ENCODE data around the gene PLK2. TPM values are rescaled to one million over a fixed set of nuclear protein-coding genes. Genes with fewer than 3 reads are reported as not detected.

PLK2 gene
- polyA plus RNA-seq, 3 donors = 3.4 to 17.0 (median 4.5) TPM

DNA sequence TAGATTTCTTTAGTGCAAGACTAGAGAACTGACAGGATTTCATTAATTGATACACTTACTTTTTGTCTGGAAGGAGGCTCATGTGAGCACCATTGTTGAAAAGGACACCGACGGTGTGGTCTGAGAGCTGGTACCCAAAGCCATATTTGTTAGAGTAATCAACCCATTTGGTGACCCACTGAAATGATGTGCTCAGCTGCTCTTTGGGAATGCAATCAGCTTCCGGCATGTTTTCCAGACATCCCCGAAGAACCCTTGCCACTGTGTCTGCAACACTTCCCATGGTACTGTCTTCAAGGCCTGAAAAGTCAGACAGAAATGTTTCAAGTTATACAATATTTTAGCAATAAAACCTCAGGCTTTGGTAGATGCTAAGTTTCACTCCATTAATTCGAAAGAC is 4.4 kb downstream of the PLK2 start:
- Histone ChIP-seq H3K36me3 (replicated peaks in 1 of 2; ENCODE audit: control insufficient read depth in 1 of 2, insufficient read depth in 2 of 2, low read length in 2 of 2) (peaks cover 0 to 10% of the 10 kb centered on the region in 2 donors), H3K9me3 (replicated peaks in 1 of 2; ENCODE audit: control insufficient read depth in 1 of 2, insufficient read depth in 1 of 2, low read length in 2 of 2) (no peaks in the 10 kb centered on the region), H3K27me3 (ENCODE audit: control insufficient read depth in 2 of 2, insufficient read depth in 2 of 2, low read length in 2 of 2) (peaks cover 5 to 12% of the 10 kb centered on the region in 2 donors), H2AFZ (ENCODE audit: insufficient read depth, low read depth, low read length, poor library complexity, severe bottlenecking) (no peak overlapping the region), H4K20me1 (ENCODE audit: insufficient read depth, low read length) (no peaks in the 10 kb centered on the region), H3K27ac (ENCODE audit: low read depth in 1 of 2, low read length in 2 of 2) (no peak overlapping the region), H3K4me2 (replicated peaks; ENCODE audit: extremely low read depth, low read length, poor library complexity, severe bottlenecking) (no peak overlapping the region), H3K9ac (ENCODE audit: insufficient read depth, low read length, poor library complexity, severe bottlenecking) (no peak overlapping the region), H3K4me1 (ENCODE audit: control insufficient read depth in 1 of 2, insufficient read depth in 2 of 2, low read length in 2 of 2) (peaks cover 12 to 27% of the 10 kb centered on the region in 2 donors), H3K79me2 (ENCODE audit: insufficient read depth, low read length) (no peaks in the 10 kb centered on the region), H3K4me3 (replicated peaks in 1 of 3; ENCODE audit: low read depth in 2 of 3, low read length in 3 of 3) (no peak overlapping the region)
- peaks cover 11 to 19% (median 13%) of the 10 kb centered on the region in 3 donors for H3K27me3 Mint-ChIP-seq (ENCODE audit: low read depth in 3 of 3)
- peaks cover 10 to 16% of the 10 kb centered on the region in 2 donors for H3K36me3 Mint-ChIP-seq
- intact Hi-C loops (cut with micrococcal nuclease) = no loop called here
- H3K9me3 Mint-ChIP-seq = peaks cover 0 to 3% (median 0%) of the 10 kb centered on the region in 7 donors
- H3K27ac Mint-ChIP-seq = no peak overlapping the region
- no peak for DNase-seq
- no peak overlapping the region for H3K4me3 Mint-ChIP-seq
- peaks cover 17% of the 10 kb centered on the region for H3K4me1 Mint-ChIP-seq
- TF ChIP-seq CTCF (IDR thresholded peaks at IDR 0.05) = no peak
- WGBS (ENCODE audit: insufficient coverage) = 93% methylated on average over 4 of the region's 5 CpGs

GRCh38 chr5:58455066-58455465 is 4.8 kb downstream of the PLK2 start:
- H3K27ac Mint-ChIP-seq = no peak overlapping the region
- peaks cover 0 to 3% (median 0%) of the 10 kb centered on the region in 7 donors for H3K9me3 Mint-ChIP-seq
- H3K4me1 Mint-ChIP-seq = peaks cover 17% of the 10 kb centered on the region
- H3K79me2 ChIP-seq (ENCODE audit: insufficient read depth, low read length) = no peaks in the 10 kb centered on the region
- H3K9ac ChIP-seq (ENCODE audit: insufficient read depth, low read length, poor library complexity, severe bottlenecking) = no peak overlapping the region
- H3K27me3 ChIP-seq (ENCODE audit: control insufficient read depth in 2 of 2, insufficient read depth in 2 of 2, low read length in 2 of 2) = peaks cover 5 to 12% of the 10 kb centered on the region in 2 donors
- no peak for TF ChIP-seq CTCF (IDR thresholded peaks at IDR 0.05)
- H4K20me1 ChIP-seq (ENCODE audit: insufficient read depth, low read length) = no peaks in the 10 kb centered on the region
- no peaks in the 10 kb centered on the region for H3K9me3 ChIP-seq (replicated peaks in 1 of 2; ENCODE audit: control insufficient read depth in 1 of 2, insufficient read depth in 1 of 2, low read length in 2 of 2)
- H2AFZ ChIP-seq (ENCODE audit: insufficient read depth, low read depth, low read length, poor library complexity, severe bottlenecking) = no peak overlapping the region
- H3K4me3 ChIP-seq (replicated peaks in 1 of 3; ENCODE audit: low read depth in 2 of 3, low read length in 3 of 3) = no peak overlapping the region
- H3K4me2 ChIP-seq (replicated peaks; ENCODE audit: extremely low read depth, low read length, poor library complexity, severe bottlenecking) = no peak overlapping the region
- intact Hi-C loops (cut with micrococcal nuclease) = no loop called here
- H3K4me1 ChIP-seq (ENCODE audit: control insufficient read depth in 1 of 2, insufficient read depth in 2 of 2, low read length in 2 of 2) = peaks cover 8 to 25% of the 10 kb centered on the region in 2 donors
- H3K27me3 Mint-ChIP-seq (ENCODE audit: low read depth in 3 of 3) = peaks cover 11 to 19% (median 13%) of the 10 kb centered on the region in 3 donors
- H3K36me3 ChIP-seq (replicated peaks in 1 of 2; ENCODE audit: control insufficient read depth in 1 of 2, insufficient read depth in 2 of 2, low read length in 2 of 2) = peaks cover 0 to 10% of the 10 kb centered on the region in 2 donors
- no peak for DNase-seq
- H3K36me3 Mint-ChIP-seq = peaks cover 10 to 16% of the 10 kb centered on the region in 2 donors
- H3K27ac ChIP-seq (ENCODE audit: low read depth in 1 of 2, low read length in 2 of 2) = no peak overlapping the region
- H3K4me3 Mint-ChIP-seq = no peak overlapping the region
- WGBS (ENCODE audit: insufficient coverage) = 89% methylated on average over 3 of the region's 5 CpGs

All from CD14-positive monocyte (primary cell).